GM19372 (cell line): ENCODE measurements around the gene OR4M2.
"Not testable (repeated sequence)": the region's sequence is repeated elsewhere in the genome, so short reads cannot be mapped to it uniquely, and the experiment has no call there.

Source experiments
- ATAC-seq: cut with Tn5 transposase; IDR thresholded peaks from one replicate; pipeline ENCODE4 v1.9.1; 2021; ENCODE audit warnings: mild to moderate bottlenecking, low read depth, moderate library complexity; ENCODE audit not compliant: unreplicated experiment

Gene OR4M2, protein sequence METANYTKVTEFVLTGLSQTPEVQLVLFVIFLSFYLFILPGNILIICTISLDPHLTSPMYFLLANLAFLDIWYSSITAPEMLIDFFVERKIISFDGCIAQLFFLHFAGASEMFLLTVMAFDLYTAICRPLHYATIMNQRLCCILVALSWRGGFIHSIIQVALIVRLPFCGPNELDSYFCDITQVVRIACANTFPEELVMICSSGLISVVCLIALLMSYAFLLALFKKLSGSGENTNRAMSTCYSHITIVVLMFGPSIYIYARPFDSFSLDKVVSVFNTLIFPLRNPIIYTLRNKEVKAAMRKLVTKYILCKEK

DNA sequence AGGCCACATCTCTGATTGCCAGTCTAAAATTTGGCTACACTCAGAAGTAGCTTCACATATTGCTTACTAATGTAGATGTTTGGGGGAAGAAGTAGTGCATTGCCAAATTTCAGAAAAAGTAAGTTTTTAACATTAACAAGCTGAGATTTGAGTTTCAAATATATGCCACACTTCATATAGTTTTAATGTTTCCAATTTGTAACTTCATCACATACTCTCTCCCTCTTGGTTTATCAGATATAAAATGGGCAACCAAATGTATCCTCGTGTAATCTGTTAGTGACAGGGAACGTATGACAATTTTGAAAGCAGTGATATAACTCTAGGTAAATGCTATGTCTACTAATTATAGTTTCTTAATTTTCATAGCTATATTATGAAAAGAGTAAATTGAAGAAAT lies at the start of gene OR4M2:
TSS of gene OR4M2 (plus strand) at position 301 of the 400 bp plus-strand sequence. CDS start at position 399, 98 bp downstream.
- ATAC-seq: not testable (repeated sequence)

DNA sequence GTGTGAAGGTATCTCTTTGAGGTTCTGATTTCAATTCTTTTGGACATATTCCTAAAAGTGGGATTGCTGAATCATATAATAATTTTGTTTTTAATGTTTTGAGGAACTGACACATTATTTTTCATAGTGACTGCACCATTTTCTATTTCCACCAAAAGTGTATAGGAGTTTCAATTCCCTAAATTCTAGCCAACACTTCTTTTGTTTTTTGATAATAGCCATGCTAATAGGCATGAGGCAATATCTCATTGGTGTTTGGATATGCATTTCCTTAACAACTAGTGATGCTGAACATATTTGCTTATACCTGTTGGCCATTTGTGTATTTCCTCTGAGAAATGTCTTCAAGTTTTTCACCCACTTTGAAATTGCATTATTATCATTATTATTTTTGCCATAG lies 11.1 kb upstream of the OR4M2 start:
- ATAC-seq: not testable (repeated sequence)

DNA sequence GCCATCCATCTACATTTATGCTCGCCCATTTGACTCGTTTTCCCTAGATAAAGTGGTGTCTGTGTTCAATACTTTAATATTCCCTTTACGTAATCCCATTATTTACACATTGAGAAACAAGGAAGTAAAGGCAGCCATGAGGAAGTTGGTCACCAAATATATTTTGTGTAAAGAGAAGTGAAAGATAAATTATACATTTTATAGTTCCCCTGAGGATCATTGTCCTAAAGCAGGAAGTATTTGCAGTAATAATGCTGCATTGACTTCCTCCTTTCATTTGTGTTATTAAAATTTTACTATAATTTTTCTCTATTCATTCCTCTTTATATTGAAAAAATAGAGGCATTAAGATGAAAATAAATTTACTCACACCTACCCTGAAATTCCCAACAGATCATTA lies 1.1 kb downstream of the OR4M2 start:
- not testable (repeated sequence) for ATAC-seq

DNA sequence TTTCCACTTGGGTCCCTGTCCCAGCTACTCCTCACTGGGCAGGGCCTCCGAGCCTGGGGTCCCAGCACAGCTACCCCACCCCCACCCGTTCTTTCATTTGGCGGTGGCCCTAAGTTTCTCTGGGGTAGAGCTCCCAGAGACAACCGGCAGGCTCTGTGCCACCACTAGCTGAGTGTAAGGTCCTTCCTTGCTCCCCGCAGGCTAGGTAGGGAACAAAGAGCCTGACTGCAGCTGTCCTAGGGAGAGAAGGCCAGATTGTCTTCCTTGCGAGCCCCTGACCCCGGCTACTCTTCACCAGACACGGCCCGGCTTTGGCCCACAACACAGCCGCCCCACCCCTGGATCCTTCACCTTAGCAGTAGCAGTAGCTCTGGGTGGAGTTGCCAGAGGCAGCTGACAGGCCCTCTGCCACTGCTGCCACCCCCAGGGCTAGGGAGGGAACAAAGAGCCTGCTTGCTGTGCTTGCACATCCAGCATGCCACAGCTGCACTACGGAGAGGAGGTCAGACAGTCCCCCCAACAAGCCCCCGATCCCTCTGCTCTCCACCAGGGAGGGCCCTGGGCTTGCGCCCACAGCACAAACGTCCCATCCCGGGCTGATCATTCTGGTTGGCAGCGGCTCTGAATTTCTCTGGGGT lies 18.4 kb downstream of the OR4M2 start:
- not testable (repeated sequence) for ATAC-seq

DNA sequence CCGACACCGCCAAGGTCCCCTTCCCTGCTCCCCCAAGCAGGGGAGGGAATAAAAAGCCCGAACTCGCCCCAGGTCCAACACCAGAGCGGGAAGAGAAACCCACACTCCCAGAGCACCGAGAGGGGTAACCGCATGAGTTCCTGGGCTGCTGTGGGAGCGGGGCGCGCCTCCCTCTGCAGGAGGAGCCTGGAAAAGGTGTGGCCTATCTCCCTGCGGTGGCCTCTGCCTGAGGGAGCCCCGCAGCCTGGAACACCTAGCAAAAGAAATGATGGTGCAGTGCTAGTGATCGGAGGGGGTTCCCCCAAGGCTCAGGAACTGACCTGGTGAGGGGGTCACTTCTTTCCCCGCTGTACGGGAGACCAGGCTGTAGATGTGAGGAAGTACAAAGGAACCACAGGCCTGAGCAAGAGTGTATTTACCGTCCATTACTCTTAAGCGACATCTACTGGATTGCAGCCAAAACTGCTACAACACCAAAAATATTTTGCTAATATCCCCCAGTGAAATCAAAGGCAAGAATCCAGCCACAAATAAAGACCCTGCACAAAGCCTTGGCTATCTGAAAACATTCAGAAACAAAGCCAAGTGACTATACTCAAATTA lies 19.1 kb downstream of the OR4M2 start:
- not testable (repeated sequence) for ATAC-seq

DNA sequence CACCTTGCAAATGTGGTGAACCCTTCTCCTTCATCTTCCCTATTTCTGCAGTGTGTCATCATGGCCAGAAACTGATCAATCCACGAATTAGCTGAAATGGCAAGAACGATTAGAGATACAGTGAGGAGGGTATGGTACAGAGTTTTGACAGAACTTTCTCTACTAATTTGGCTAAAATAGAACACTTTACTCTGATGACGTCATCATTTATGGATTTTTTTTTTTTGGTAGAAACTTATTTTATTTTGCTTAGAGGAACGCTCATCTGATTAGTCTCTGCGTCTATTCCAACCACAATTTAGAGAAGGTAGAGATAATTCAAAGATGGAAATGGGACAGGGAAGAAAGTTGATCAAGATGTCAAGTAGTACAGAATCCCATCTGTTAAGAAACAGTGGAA lies 41.7 kb downstream of the OR4M2 start:
- ATAC-seq: not testable (repeated sequence)
